Epidermal melanocyte (primary cell): ENCODE data around the gene WFDC1.

Experiments used
- DNase-seq: peaks from one replicate; pipeline ENCODE4 v3.0.0; 2011; ENCODE audit warnings: low spot score; ENCODE audit not compliant: insufficient read length

WFDC1 gene

GRCh38 chr16:84294531-84295142 is at the start of gene WFDC1:
Gene WFDC1, plus strand, starts transcription at chr16:84294878. Its CDS starts 94 bp downstream, at chr16:84294972.
- no peak for DNase-seq

GRCh38 chr16:84245956-84246678 is 48.6 kb upstream of the WFDC1 start:
- DNase-seq = no peak

- no peak for DNase-seq
Observed at GRCh38 chr16:84246679-84247077, 48.0 kb upstream of the WFDC1 start.

- no peak for DNase-seq
Observed at GRCh38 chr16:84247331-84247730, 47.3 kb upstream of the WFDC1 start.

GRCh38 chr16:84247844-84248243 is 46.8 kb upstream of the WFDC1 start:
- no peak for DNase-seq

- DNase-seq = no peak
Observed at GRCh38 chr16:84252184-84252583, 42.5 kb upstream of the WFDC1 start.

GRCh38 chr16:84253173-84253572 is 41.5 kb upstream of the WFDC1 start:
- DNase-seq = no peak

- no peak for DNase-seq
Observed at GRCh38 chr16:84254062-84254461, 40.6 kb upstream of the WFDC1 start.

- no peak for DNase-seq
Observed at GRCh38 chr16:84255050-84255810, 39.4 kb upstream of the WFDC1 start.

- no peak for DNase-seq
Observed at GRCh38 chr16:84258266-84258665, 36.4 kb upstream of the WFDC1 start.

GRCh38 chr16:84259691-84260090 is 35.0 kb upstream of the WFDC1 start:
- DNase-seq = no peak

GRCh38 chr16:84260766-84261554 is 33.7 kb upstream of the WFDC1 start:
- no peak for DNase-seq

- no peak for DNase-seq
Observed at GRCh38 chr16:84262031-84262430, 32.6 kb upstream of the WFDC1 start.

GRCh38 chr16:84262939-84263338 is 31.7 kb upstream of the WFDC1 start:
- DNase-seq = no peak

- DNase-seq = no peak
Observed at GRCh38 chr16:84266451-84266850, 28.2 kb upstream of the WFDC1 start.

GRCh38 chr16:84267380-84267779 is 27.3 kb upstream of the WFDC1 start:
- DNase-seq = no peak

GRCh38 chr16:84268291-84269040 is 26.2 kb upstream of the WFDC1 start:
- DNase-seq = no peak

GRCh38 chr16:84270071-84270470 is 24.6 kb upstream of the WFDC1 start:
- DNase-seq = no peak

GRCh38 chr16:84270531-84270930 is 24.1 kb upstream of the WFDC1 start:
- DNase-seq = no peak

- DNase-seq = no peak
Observed at GRCh38 chr16:84271037-84271436, 23.6 kb upstream of the WFDC1 start.

- no peak for DNase-seq
Observed at GRCh38 chr16:84271866-84272265, 22.8 kb upstream of the WFDC1 start.
